ENCODE results near the gene RPGR. TPM values are rescaled to one million over a fixed set of nuclear protein-coding genes. Genes with fewer than 3 reads are reported as not detected.

RPGR gene
- total RNA-seq, 2 donors from 2014 or later: 14.8 to 21.1 TPM

GRCh38 chrX:38220415-38221390 is 106.6 kb downstream of the RPGR start, which contains the start of gene SRPX:
Gene SRPX (minus strand): TSS chrX:38220871. CDS start chrX:38220792, 79 bp downstream.
- Histone ChIP-seq H3K4me3 (no peak within 1 kb of the TSS), H3K4me1 (peaks cover 7% of the 10 kb centered on the region), H3K27me3 (no peaks in the 10 kb centered on the region), H3K36me3 (replicated peaks in 1 of 2; ENCODE audit: insufficient read depth in 1 of 2, low read depth in 2 of 2) (no peaks in the 10 kb centered on the region), H3K9me3 (no peaks in the 10 kb centered on the region), H3K27ac (no peak within 1 kb of the TSS)
- peak; percentile 18 for ATAC-seq
- 5 to 11% methylated on average over 19 to 56 of the region's 76 CpGs for WGBS, 2 donors
- intact Hi-C loops (cut with DNase I): no loop called here
- TF ChIP-seq POLR2A (IDR thresholded peaks at IDR 0.05) (no peak), CTCF (IDR thresholded peaks at IDR 0.05) (no peak)
- no peak for DNase-seq

- DNase-seq: peak in 3 of 4 donors; percentile 20 to 37 (median 25)
- 0% methylated on average over 14 of the region's 14 CpGs; no CpG with 5 or more reads in 1 of the 2 donors for WGBS, 2 donors
- intact Hi-C loops (cut with DNase I): no loop called here
These were observed 107.3 kb downstream of the RPGR start for GRCh38 chrX:38220024-38220414.

More at GRCh38 chrX:38220024-38220414, 107.3 kb downstream of the RPGR start:
- TF ChIP-seq CTCF (IDR thresholded peaks at IDR 0.05) (peak in 3 of 7 experiments; percentile 11 to 12 (median 12)), POLR2A (IDR thresholded peaks at IDR 0.05) (no peak)
- peak; percentile 30 for ATAC-seq
- Histone ChIP-seq H3K27ac (no peak overlapping the region), H3K4me1 (peaks cover 7% of the 10 kb centered on the region), H3K27me3 (no peaks in the 10 kb centered on the region), H3K4me3 (no peak overlapping the region), H3K36me3 (replicated peaks in 1 of 2; ENCODE audit: insufficient read depth in 1 of 2, low read depth in 2 of 2) (no peaks in the 10 kb centered on the region), H3K9me3 (no peaks in the 10 kb centered on the region)

Small RNA genes within 50 kb of the gene (small RNA-seq; reads per million reads assigned to genes)
- not detected for gene RF00322

Other genes starting within 250 kb of the RPGR start
- gene SRPX, start 106.6 kb downstream of the RPGR start, total RNA-seq: 10 to 100 TPM; 42.5 to 78.4 TPM
- 1 to 10 TPM; 1.8 to 3.6 TPM for gene OTC, start 25.1 kb upstream of the RPGR start, total RNA-seq
- gene TSPAN7, start 234.0 kb upstream of the RPGR start, total RNA-seq: 10 to 100 TPM in 1 of 2 donors, 1 to 10 TPM in 1; 8.6 to 18.8 TPM

All from body of pancreas (tissue), 4 donors.